Fibroblast of mammary gland (primary cell): ENCODE measurements around the gene FARS2.
A peak's percentile ranks its signal among the peaks of the same experiment; 100 is the strongest.
"Not testable (repeated sequence)": the region's sequence is repeated elsewhere in the genome, so short reads cannot be mapped to it uniquely, and the experiment has no call there.

Source experiments
- DNase-seq: peaks from one replicate; pipeline ENCODE4 v3.0.0-alpha.2; 2010; ENCODE audit warnings: low read depth
- H3K4me3 ChIP-seq: 2 replicates; pipeline ENCODE4 v1.5.1; 2011; ENCODE audit warnings: low read depth, mild to moderate bottlenecking, low read length, moderate library complexity; ENCODE audit not compliant: control insufficient read depth
- TF ChIP-seq, protein P1 (sequence below): conservative IDR thresholded peaks from 2 replicates; pipeline ENCODE4 v1.5.1; 2011; ENCODE audit warnings: low read depth, low read length, inconsistent platforms; ENCODE audit not compliant: control insufficient read depth, insufficient read depth

Gene FARS2

DNA sequence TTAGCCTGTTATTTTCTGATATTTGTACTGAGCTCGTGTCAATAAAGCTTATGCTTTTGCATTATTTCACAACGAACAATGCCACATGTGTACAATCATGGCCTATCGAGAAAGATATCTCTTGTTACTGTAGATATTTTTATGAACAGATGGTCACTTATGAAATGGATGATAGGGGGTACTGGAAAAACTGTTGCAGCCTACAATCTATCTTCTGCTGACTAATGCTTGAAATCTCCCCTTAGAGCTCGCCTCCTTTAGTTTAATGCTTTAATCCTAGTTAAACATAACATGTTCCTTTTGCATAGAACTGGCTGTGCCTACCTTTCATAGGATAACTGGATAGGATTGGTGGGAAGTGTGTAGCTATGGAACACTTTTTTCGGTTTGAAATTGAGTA is 296.2 kb downstream of the FARS2 start:
- DNase-seq, result no peak
- TF ChIP-seq, protein P1, sequence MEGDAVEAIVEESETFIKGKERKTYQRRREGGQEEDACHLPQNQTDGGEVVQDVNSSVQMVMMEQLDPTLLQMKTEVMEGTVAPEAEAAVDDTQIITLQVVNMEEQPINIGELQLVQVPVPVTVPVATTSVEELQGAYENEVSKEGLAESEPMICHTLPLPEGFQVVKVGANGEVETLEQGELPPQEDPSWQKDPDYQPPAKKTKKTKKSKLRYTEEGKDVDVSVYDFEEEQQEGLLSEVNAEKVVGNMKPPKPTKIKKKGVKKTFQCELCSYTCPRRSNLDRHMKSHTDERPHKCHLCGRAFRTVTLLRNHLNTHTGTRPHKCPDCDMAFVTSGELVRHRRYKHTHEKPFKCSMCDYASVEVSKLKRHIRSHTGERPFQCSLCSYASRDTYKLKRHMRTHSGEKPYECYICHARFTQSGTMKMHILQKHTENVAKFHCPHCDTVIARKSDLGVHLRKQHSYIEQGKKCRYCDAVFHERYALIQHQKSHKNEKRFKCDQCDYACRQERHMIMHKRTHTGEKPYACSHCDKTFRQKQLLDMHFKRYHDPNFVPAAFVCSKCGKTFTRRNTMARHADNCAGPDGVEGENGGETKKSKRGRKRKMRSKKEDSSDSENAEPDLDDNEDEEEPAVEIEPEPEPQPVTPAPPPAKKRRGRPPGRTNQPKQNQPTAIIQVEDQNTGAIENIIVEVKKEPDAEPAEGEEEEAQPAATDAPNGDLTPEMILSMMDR, result no peak
- no peak overlapping the region for H3K4me3 ChIP-seq

- TF ChIP-seq, protein P1, result no peak
- DNase-seq, result no peak
- no peak overlapping the region for H3K4me3 ChIP-seq
Observed at GRCh38 chr6:5559651-5560050, 298.3 kb downstream of the FARS2 start.

GRCh38 chr6:5562277-5562676 is 301.0 kb downstream of the FARS2 start:
- peak; percentile 19 for DNase-seq
- TF ChIP-seq, protein P1, result no peak

GRCh38 chr6:5563086-5563485 is 301.8 kb downstream of the FARS2 start:
- no peak overlapping the region for H3K4me3 ChIP-seq
- TF ChIP-seq, protein P1, result no peak
- DNase-seq, result no peak

More at GRCh38 chr6:5562277-5562676, 301.0 kb downstream of the FARS2 start:
- H3K4me3 ChIP-seq, result no peak overlapping the region

GRCh38 chr6:5564746-5565145 is 303.4 kb downstream of the FARS2 start:
- not testable (repeated sequence) for H3K4me3 ChIP-seq, DNase-seq

GRCh38 chr6:5565971-5566370 is 304.7 kb downstream of the FARS2 start:
- no peak for DNase-seq
- H3K4me3 ChIP-seq, result no peak overlapping the region
- TF ChIP-seq, protein P1, result no peak

- DNase-seq, result no peak
- no peak overlapping the region for H3K4me3 ChIP-seq
- TF ChIP-seq, protein P1, result no peak
Observed at GRCh38 chr6:5566718-5567117, 305.4 kb downstream of the FARS2 start.
